AG09309 (cell line): ENCODE results near the gene LRRC19.

Experiments
- DNase-seq: peaks from one replicate; pipeline ENCODE4 v3.0.0-alpha.2; 2010; ENCODE audit warnings: low read depth
- H3K4me3 ChIP-seq: 2 replicates; pipeline ENCODE4 v1.5.1; 2011; ENCODE audit warnings: mild to moderate bottlenecking, low read depth, low read length, moderate library complexity; ENCODE audit not compliant: control insufficient read depth
- TF ChIP-seq, protein P1 (sequence below): IDR thresholded peaks from 2 replicates; pipeline ENCODE4 v1.5.1; 2011; ENCODE audit warnings: mild to moderate bottlenecking, low read depth, low read length, inconsistent platforms; ENCODE audit not compliant: insufficient read depth, control insufficient read depth; ENCODE audit errors: missing control alignments

The LRRC19 gene, protein sequence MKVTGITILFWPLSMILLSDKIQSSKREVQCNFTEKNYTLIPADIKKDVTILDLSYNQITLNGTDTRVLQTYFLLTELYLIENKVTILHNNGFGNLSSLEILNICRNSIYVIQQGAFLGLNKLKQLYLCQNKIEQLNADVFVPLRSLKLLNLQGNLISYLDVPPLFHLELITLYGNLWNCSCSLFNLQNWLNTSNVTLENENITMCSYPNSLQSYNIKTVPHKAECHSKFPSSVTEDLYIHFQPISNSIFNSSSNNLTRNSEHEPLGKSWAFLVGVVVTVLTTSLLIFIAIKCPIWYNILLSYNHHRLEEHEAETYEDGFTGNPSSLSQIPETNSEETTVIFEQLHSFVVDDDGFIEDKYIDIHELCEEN

DNA sequence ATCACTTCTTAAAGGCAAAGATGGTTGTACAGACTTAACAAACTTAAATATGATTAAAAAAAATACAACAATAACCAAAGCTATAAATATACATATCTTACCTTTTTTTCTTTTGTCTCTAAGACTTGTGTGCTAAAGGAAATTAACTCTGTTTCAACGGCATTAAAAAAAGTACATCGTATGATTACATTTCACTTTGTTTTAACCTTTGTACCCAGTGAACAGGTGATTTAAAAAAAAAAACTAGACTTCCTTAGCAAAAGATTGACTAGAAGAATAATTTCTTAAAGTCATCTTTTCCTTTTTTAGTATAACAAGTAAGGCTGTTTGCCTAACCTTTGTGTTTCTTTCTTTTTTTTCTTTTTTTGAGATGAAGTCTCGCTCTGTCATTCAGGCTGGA is at the start of gene LRRC19:
Gene LRRC19, minus strand, starts transcription at position 182 of the 400 bp plus-strand sequence. CDS start 5,978 bp downstream, outside the sequence.
- TF ChIP-seq, protein P1, sequence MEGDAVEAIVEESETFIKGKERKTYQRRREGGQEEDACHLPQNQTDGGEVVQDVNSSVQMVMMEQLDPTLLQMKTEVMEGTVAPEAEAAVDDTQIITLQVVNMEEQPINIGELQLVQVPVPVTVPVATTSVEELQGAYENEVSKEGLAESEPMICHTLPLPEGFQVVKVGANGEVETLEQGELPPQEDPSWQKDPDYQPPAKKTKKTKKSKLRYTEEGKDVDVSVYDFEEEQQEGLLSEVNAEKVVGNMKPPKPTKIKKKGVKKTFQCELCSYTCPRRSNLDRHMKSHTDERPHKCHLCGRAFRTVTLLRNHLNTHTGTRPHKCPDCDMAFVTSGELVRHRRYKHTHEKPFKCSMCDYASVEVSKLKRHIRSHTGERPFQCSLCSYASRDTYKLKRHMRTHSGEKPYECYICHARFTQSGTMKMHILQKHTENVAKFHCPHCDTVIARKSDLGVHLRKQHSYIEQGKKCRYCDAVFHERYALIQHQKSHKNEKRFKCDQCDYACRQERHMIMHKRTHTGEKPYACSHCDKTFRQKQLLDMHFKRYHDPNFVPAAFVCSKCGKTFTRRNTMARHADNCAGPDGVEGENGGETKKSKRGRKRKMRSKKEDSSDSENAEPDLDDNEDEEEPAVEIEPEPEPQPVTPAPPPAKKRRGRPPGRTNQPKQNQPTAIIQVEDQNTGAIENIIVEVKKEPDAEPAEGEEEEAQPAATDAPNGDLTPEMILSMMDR = no peak
- no peak within 1 kb of the TSS for H3K4me3 ChIP-seq
- DNase-seq = no peak

DNA sequence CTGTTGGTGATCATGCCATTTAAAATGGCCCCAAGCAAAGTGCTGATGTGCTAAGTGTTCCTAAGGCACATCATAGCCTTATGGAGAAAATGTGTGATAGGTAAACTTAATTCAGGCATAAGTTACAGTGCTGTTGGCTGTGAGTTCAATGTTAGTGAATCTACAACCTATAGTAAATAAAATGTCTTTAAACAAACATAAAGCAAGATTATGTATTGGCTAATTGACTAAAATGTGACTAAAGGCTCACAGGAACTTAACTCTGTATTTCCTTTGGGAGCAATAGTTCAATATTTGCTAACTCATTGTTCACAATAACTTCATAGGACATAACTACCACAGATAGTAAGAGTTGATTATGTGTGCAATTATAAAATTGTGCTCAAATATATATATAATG is 49.4 kb upstream of the LRRC19 start:
- TF ChIP-seq, protein P1 = no peak
- no peak for DNase-seq
- no peak overlapping the region for H3K4me3 ChIP-seq

DNA sequence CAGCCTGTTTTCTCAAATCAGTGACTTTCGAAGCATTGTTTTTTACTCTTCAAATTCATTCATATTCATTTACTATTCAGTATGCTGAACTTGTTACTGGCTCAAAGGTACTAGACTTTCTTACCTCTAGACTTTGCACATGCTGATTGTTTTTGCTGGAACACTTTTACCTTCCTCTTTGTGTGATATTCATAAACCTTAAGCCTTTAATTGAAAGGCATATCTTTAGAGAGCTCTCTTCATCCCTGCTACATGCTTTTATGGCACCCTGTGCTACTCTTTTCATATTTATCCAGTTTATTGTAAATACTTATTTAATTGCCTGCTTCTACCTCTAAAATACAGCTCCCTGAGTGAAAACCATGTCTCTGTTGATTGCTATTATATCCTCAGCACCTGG is 48.7 kb upstream of the LRRC19 start:
- TF ChIP-seq, protein P1 = no peak
- no peak overlapping the region for H3K4me3 ChIP-seq
- no peak for DNase-seq

DNA sequence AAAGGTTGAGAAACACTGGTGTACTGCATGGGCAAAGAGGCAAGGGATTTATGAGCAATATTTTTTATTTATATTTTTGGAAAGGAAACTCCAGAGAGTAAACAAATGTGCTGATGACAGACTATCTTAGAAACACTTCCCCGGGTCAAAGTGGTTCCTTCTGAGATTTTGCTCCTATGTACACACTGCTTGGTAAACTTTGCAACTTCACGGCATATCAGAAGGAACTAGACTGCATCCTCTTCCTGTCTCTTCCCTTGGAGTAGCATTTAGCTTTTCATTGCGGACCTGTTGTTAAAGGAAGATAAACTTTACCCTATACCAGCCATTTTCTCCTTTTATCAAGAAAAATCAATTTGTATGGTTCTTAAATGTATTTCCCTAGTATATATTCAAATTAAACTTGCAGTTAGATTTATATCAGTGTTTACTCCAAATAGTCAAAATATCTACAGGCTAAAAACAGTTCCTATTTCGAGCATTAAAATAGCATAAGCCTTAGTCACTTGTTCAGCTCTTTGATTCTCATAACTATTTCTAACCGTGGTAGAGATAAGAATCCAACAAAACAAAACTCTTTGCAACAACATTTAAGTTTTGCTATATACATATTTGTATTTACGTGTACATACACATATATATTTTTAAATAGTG is 48.0 kb upstream of the LRRC19 start:
- H3K4me3 ChIP-seq = no peak overlapping the region
- TF ChIP-seq, protein P1 = no peak
- no peak for DNase-seq

DNA sequence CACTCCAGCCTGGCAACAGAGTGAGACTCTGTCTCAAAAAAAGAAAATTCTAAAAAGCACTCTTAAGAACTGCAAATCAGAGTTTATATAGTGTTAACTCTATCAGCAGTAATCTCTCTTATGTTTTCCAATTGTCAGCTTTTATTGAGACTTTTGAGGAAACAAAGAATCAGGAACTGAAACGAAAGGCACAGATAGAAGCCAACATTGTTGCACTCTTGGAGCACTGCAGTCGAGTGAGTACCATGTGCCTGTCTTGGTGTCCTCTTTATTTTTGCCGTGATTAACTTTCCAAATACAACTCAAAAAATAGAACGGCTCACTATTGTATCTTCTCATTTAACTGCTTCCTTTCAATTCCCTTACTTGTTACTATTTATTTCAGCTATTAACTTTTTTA is 41.7 kb upstream of the LRRC19 start:
- TF ChIP-seq, protein P1 = no peak
- no peak for DNase-seq
- no peak overlapping the region for H3K4me3 ChIP-seq

DNA sequence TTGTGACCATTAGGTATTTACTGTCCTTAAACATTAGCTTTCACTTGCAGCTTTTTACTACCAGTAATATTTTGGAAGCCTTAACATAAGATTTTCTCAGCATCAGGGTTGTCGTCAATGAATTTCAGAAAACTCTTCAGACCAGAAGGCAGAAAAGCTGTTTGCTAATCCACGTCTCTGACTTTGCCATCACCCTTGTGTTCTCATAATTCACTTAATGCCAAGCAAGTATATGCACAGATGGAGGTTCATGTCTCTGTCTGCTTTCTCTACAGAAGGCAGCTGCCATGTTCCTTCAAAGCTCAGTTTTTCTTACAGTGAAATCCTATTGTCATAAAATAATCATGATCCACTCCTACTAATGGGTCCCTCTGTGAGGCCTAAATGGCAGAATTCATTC is 37.7 kb upstream of the LRRC19 start:
- DNase-seq = no peak
- TF ChIP-seq, protein P1 = no peak
- no peak overlapping the region for H3K4me3 ChIP-seq
